Epithelial cell of proximal tubule (primary cell): Measurements from ENCODE around the gene ATPAF2. TPM values are rescaled to one million over a fixed set of nuclear protein-coding genes. Genes with fewer than 3 reads are reported as not detected.

ENCODE experiments used
- DNase-seq: peaks from one replicate; pipeline ENCODE4 v3.0.0-alpha.2; 2011; ENCODE audit warnings: low read depth
- H3K4me3 ChIP-seq: 2 replicates; pipeline ENCODE4 v1.5.1; 2011; ENCODE audit warnings: low read depth, mild to moderate bottlenecking, low read length
- CTCF ChIP-seq: conservative IDR thresholded peaks from 2 replicates; pipeline ENCODE4 v1.5.1; 2012; ENCODE audit warnings: low read depth, mild to moderate bottlenecking, low read length
- total RNA-seq: library from RNA; depleted of rRNA; stranded (reverse); fragments of >200 nt; gene quantifications from 2 replicates; pipeline ENCODE4 v1.2.3, GENCODE V29; 2015

Gene ATPAF2
- total RNA-seq, 1 donor from 2014 or later: 19.5 TPM

GRCh38 chr17:18015593-18015992, 23.4 kb downstream of the ATPAF2 start:
- TF ChIP-seq CTCF: no peak
- no peak overlapping the region for H3K4me3 ChIP-seq
- DNase-seq: no peak

DNA sequence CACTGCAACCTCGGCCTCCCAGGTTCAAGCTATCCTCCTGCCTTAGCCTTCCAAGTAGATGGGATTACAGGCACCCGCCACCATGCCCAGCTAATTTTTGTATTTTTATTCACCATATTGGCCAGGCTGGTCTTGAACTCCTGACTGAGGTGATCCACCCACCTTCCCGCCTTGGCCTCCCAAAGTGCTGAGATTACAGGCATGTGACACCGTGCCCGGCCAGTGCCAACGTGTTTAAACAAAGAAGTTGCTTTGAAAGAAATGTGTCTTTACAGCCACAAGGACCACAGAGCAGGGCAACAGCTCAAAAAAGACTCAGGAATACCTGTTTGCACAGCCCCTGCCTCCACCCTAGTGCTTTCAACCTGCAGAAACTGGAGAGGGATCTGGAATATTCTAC, 25.0 kb downstream of the ATPAF2 start:
- TF ChIP-seq CTCF: no peak

GRCh38 chr17:18011286-18011685, 27.7 kb downstream of the ATPAF2 start:
- DNase-seq: no peak
- no peak overlapping the region for H3K4me3 ChIP-seq
- TF ChIP-seq CTCF: no peak

More for the DNA sequence above, 25.0 kb downstream of the ATPAF2 start:
- no peak for DNase-seq
- H3K4me3 ChIP-seq: no peak overlapping the region

DNA sequence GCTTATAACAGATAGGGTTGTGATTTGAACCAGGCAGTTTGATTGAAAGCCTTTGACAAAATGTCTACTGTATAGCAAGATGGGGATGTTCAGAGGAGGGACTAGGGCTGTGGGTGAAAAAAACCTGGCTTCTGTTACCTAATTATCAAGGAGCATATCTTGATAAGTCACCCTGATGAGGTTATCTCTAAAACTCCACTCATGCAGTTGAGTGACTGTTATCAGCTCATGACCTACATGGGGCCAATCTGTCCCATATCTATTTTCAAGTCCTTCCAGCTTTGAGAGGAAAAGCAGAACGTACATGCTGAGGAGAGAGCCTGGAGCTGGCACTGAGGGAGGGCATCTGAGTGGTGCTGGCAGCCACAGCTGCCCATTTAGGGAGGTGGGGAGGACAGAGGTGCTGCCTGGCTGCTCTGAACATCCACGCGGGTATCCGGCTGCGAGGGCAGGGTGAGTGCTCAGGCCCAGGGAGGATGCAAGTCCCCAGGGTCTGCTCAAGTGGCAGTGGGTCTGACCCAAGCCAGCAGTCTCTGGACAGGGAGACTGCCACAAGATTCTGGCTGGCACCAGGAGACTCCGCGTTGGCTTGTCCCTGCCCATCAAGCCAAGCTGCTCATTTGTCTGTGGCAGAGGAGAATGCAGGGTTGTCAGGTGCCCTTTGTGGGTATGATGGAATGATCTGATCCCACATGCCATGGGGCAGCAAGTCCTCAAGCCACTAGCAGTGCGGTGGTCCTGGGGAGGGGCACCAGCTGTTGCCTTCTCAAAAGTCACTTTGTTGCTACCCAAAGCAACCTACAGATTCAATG, 29.2 kb downstream of the ATPAF2 start:
- DNase-seq: no peak
- no peak overlapping the region for H3K4me3 ChIP-seq
- no peak for TF ChIP-seq CTCF

GRCh38 chr17:18008496-18009268, 30.3 kb downstream of the ATPAF2 start:
- DNase-seq: no peak
- no peak for TF ChIP-seq CTCF
- H3K4me3 ChIP-seq: no peak overlapping the region

DNA sequence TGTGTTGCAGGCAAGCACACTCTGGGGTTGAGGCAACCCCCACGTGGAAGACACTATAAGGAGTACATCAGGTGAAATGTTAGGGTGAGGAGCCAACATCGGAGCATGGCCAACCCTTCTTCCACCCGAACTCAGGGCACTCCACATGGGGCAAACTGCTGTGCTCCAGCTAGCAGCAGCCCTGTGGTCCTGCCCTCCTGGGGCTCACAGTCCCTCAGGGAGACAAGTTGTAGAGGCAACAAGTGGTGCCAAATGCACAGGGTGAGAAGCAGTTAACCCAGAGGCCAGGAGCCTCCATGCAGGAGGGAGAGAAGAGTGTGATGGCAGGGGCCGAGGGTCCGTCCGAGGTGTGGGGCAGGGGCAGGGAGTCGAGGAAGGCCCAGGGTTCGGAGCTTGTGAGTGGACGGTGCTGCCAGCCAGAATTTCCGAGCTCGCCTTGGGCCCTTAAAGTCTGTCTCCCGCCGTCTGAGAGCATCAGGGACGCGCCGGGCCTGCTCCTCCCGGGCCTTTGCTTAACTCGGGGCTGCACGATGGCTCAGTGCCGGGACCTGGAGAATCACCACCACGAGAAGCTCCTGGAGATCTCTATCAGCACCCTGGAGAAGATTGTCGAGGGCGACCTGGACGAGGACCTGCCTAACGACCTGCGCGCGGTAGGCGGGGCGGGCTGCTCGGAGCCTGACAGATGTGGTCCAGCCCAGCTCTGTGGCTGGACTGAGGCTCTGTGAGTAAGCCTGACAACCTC, 32.3 kb downstream of the ATPAF2 start:
- no peak overlapping the region for H3K4me3 ChIP-seq
- TF ChIP-seq CTCF: no peak
- no peak for DNase-seq
